Peyer's patch (tissue), 4 donors: Measurements from ENCODE around the gene SLC50A1.

ENCODE experiments used
- CTCF ChIP-seq, 6 experiments: fragments of 450-650 bp in 4 of 6; fragments of 200-600 bp in 2 of 6; sonication (generic) in 1 of 6; IDR thresholded peaks; one replicate each; pipeline ENCODE4 v1.5.1; 2017 to 2019; ENCODE audit warnings: antibody characterized with exemption in 6 of 6, mild to moderate bottlenecking in 3 of 6, moderate library complexity in 1 of 6
- POLR2A ChIP-seq, 2 donors: fragments of 450-650 bp; IDR thresholded peaks; one replicate each; pipeline ENCODE4 v1.5.1; 2017; ENCODE audit warnings: antibody characterized with exemption in 2 of 2, mild to moderate bottlenecking in 2 of 2, moderate library complexity in 2 of 2

GRCh38 chr1:155177918-155178281, 42.2 kb downstream of the SLC50A1 start:
- TF ChIP-seq CTCF (IDR thresholded peaks at IDR 0.05) (no peak), POLR2A (IDR thresholded peaks at IDR 0.05) (no peak)
